ENCODE measurements around the gene HOATZ.
A peak's percentile ranks its signal among the peaks of the same experiment; 100 is the strongest.

The HOATZ gene

GRCh38 chr11:111523343-111523742 is 8.8 kb downstream of the HOATZ start:
- no peak for DNase-seq

GRCh38 chr11:111524056-111524455 is 9.5 kb downstream of the HOATZ start:
- DNase-seq: no peak

GRCh38 chr11:111525456-111525855 is 10.9 kb downstream of the HOATZ start:
- DNase-seq: no peak

GRCh38 chr11:111526501-111526900 is 11.9 kb downstream of the HOATZ start:
- no peak for DNase-seq

- no peak for DNase-seq
Measured at GRCh38 chr11:111527279-111527678, 12.7 kb downstream of the HOATZ start.

- DNase-seq: no peak
Measured at GRCh38 chr11:111528557-111528956, 14.0 kb downstream of the HOATZ start.

- no peak for DNase-seq
Measured at GRCh38 chr11:111530091-111530490, 15.5 kb downstream of the HOATZ start.

GRCh38 chr11:111531136-111531535 is 16.6 kb downstream of the HOATZ start:
- DNase-seq: no peak

- no peak for DNase-seq
Measured at GRCh38 chr11:111531687-111532364, 17.2 kb downstream of the HOATZ start.

GRCh38 chr11:111532365-111532709 is 17.8 kb downstream of the HOATZ start:
- no peak for DNase-seq

GRCh38 chr11:111535281-111535680 is 20.7 kb downstream of the HOATZ start:
- no peak for DNase-seq

- DNase-seq: no peak
Measured at GRCh38 chr11:111537336-111537860, 22.8 kb downstream of the HOATZ start.

GRCh38 chr11:111538407-111539114 is 24.0 kb downstream of the HOATZ start:
- no peak for DNase-seq

- DNase-seq: no peak
Measured at GRCh38 chr11:111539426-111540113, 25.0 kb downstream of the HOATZ start.

- no peak for DNase-seq
Measured at GRCh38 chr11:111540114-111540936, 25.7 kb downstream of the HOATZ start, which contains the start of gene LAYN. Gene LAYN (plus strand): TSS chr11:111540720. CDS start chr11:111540844, 124 bp downstream.

- DNase-seq: no peak
Measured at GRCh38 chr11:111540937-111541253, 26.3 kb downstream of the HOATZ start.

- DNase-seq: no peak
Measured at GRCh38 chr11:111541254-111542061, 26.9 kb downstream of the HOATZ start.

- DNase-seq: no peak
Measured at GRCh38 chr11:111542606-111543275, 28.2 kb downstream of the HOATZ start.

- DNase-seq: no peak
Measured at GRCh38 chr11:111548525-111548924, 33.9 kb downstream of the HOATZ start.

GRCh38 chr11:111549196-111549868 is 34.8 kb downstream of the HOATZ start:
- peak; percentile 12 for DNase-seq

GRCh38 chr11:111549869-111550203 is 35.3 kb downstream of the HOATZ start:
- no peak for DNase-seq

Data from NCI-H187 treated with DMSO at 0.1 percent for 48 hours (cell line).